H1 (cell line): Measurements from ENCODE around the gene NPBWR2. TPM values are rescaled to one million over a fixed set of nuclear protein-coding genes. Genes with fewer than 3 reads are reported as not detected.

ENCODE experiments used
- CBX5 ChIP-seq: fragments of 300-800, 300-1000 bp; sonication (generic); IDR thresholded peaks from 2 replicates; pipeline ENCODE4 v1.7.1; 2016; ENCODE audit warnings: antibody characterized with exemption, low read length, low read depth
- EGR1 ChIP-seq: IDR thresholded peaks from 2 replicates; pipeline ENCODE4 v1.6.1; 2011; ENCODE audit warnings: low read depth, low read length, borderline replicate concordance
- KDM1A ChIP-seq: fragments of 200-600, 300-600 bp; sonication (generic); IDR thresholded peaks from 2 replicates; pipeline ENCODE4 v1.7.1; 2016; ENCODE audit warnings: mild to moderate bottlenecking, low read length, borderline replicate concordance
- polyA plus RNA-seq, 7 experiments: library from polyadenylated mRNA; depleted of rRNA in 3 of 7; stranded (reverse) in 5 of 7; unstranded in 2 of 7; fragments of >200 nt in 5 of 7; fragments of 200-250 nt in 2 of 7; gene quantifications; 1 replicate in 5 of 7; 2 replicates in 1 of 7; 4 replicates in 1 of 7; pipeline versions ENCODE4 v1.2.1 to v1.2.3, GENCODE V29; 2011 to 2013; ENCODE audit warnings: missing spikeins in 2 of 7, mixed read lengths in 2 of 7
- total RNA-seq: library from RNA; stranded (reverse); fragmentation: NEBNext Ultra II Directional; extraction: Animal tissue kit (Norgen Biotek cat#: 25700); gene quantifications from 2 replicates; pipeline ENCODE4 v1.2.1, GENCODE V29; 2021

NPBWR2 gene
- total and polyA plus RNA-seq, 2 of the 8 experiments (the other 6 are each of a cell fraction or from before 2014, with no cell fraction given) = not detected

- no peak for TF ChIP-seq EGR1
- no peak for TF ChIP-seq KDM1A
- TF ChIP-seq CBX5 = no peak
Observed at GRCh38 chr20:64070244-64070993, 36.9 kb downstream of the NPBWR2 start (continued).
